Measurements from ENCODE around the gene DNM3.

The DNM3 gene

DNA sequence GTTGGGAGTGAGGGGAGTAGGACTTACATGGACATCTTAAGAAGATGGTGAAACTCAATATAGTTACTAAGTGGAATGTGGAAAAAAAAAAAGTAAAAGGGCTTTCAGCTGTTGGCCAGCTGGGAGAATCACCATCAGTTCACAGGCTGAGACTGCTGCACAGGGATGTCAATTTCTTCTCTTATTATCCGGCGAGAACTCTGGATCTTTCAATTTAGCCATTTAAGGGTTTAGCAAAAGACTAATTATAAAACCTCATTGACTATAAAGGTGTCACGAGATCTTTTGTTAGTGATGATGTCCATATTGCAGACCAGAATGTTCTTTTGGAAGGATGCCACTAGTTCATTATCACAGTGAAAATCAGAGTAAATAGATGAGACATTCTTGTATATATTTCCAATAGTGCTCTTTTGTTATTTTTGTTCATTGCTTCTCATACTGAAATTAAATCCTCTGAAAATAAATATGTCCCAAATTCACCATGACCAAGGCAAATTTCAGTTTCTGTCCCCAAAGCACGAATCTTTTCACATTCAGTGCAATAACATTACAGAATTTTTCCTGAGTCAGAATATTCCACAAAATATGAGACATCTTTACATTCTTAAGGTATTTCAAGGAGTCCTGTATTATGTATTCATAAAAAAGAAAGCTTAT is 266.1 kb downstream of the DNM3 start:
- no peak overlapping the region for H3K4me3 ChIP-seq (ENCODE audit: low read depth, low read length)
- DNase-seq (ENCODE audit: low read depth): no peak
- TF ChIP-seq POLR2A (IDR thresholded peaks at IDR 0.05; ENCODE audit: extremely low read depth, insufficient read length): no peak
- TF ChIP-seq MYC (IDR thresholded peaks at IDR 0.05; ENCODE audit: low read depth, low read length): no peak
- TF ChIP-seq, protein P1, sequence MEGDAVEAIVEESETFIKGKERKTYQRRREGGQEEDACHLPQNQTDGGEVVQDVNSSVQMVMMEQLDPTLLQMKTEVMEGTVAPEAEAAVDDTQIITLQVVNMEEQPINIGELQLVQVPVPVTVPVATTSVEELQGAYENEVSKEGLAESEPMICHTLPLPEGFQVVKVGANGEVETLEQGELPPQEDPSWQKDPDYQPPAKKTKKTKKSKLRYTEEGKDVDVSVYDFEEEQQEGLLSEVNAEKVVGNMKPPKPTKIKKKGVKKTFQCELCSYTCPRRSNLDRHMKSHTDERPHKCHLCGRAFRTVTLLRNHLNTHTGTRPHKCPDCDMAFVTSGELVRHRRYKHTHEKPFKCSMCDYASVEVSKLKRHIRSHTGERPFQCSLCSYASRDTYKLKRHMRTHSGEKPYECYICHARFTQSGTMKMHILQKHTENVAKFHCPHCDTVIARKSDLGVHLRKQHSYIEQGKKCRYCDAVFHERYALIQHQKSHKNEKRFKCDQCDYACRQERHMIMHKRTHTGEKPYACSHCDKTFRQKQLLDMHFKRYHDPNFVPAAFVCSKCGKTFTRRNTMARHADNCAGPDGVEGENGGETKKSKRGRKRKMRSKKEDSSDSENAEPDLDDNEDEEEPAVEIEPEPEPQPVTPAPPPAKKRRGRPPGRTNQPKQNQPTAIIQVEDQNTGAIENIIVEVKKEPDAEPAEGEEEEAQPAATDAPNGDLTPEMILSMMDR (IDR thresholded peaks at IDR 0.05; ENCODE audit: low read depth, low read length): no peak
- no peak for TF ChIP-seq MAX (IDR thresholded peaks at IDR 0.05; ENCODE audit: low read depth, low read length)

DNA sequence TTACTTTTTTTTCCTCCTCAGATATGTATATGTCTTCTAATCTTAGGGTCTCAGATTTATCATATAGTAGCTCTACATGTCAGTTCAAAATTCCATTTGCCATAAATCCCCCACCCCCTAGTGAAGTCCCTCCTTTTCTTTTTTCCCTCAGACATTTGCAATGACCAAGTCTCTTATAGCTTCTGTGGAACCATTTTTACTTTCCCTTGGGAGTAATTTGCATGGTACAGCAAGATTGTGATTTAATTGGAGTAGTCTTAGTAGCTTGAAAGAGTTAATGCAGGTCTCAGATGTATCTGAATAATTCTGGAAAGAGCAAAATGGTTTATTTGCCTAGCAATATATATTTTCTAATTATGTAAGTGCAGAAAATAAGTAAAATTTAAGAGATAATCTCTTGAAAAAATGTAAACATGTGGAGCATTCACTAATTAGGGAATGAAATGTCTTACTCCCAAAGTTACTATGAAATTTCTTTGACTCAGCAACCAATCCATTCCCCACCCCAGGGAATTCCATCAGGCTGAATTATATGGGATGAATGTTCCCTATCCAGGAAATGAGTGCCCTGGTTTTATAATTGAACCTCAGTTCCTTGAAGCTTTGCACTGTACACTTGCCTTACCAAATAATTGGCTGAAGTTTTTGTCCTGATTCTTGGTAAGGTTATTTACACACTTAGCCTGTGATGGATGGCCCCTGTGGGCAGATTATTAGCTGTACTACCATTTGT is 267.0 kb downstream of the DNM3 start:
- TF ChIP-seq POLR2A (IDR thresholded peaks at IDR 0.05; ENCODE audit: extremely low read depth, insufficient read length): no peak
- TF ChIP-seq, protein P1 (IDR thresholded peaks at IDR 0.05; ENCODE audit: low read depth, low read length): no peak
- no peak for TF ChIP-seq MAX (IDR thresholded peaks at IDR 0.05; ENCODE audit: low read depth, low read length)
- TF ChIP-seq MYC (IDR thresholded peaks at IDR 0.05; ENCODE audit: low read depth, low read length): no peak
- no peak for DNase-seq (ENCODE audit: low read depth)
- no peak overlapping the region for H3K4me3 ChIP-seq (ENCODE audit: low read depth, low read length)

DNA sequence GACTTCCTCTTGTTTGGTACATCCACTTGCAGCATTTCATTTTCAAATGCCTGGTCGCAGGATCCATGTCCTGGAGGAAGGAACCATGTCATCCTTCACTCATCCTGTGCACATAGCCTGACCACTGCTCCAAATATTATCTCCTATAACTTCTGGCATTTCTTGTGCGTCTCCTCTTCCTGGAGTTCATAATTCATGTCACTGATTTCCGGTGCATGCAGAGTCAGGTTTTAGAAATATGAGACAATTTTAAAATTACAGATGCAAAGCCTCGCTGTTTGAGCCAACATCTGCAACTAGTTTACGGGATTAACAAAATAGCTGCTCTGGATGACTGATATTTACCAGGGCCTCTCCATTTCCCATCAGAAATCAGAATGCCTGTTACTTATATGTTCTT is 268.1 kb downstream of the DNM3 start:
- TF ChIP-seq POLR2A (IDR thresholded peaks at IDR 0.05; ENCODE audit: extremely low read depth, insufficient read length) (no peak), MYC (IDR thresholded peaks at IDR 0.05; ENCODE audit: low read depth, low read length) (no peak)
- TF ChIP-seq, protein P1 (IDR thresholded peaks at IDR 0.05; ENCODE audit: low read depth, low read length): no peak
- DNase-seq (ENCODE audit: low read depth): no peak
- H3K4me3 ChIP-seq (ENCODE audit: low read depth, low read length): no peak overlapping the region

- peak; percentile 2 for DNase-seq (ENCODE audit: low read depth)
- no peak overlapping the region for H3K4me3 ChIP-seq (ENCODE audit: low read depth, low read length)
- TF ChIP-seq MYC (IDR thresholded peaks at IDR 0.05; ENCODE audit: low read depth, low read length): no peak
- TF ChIP-seq, protein P1 (IDR thresholded peaks at IDR 0.05; ENCODE audit: low read depth, low read length): no peak
- no peak for TF ChIP-seq MAX (IDR thresholded peaks at IDR 0.05; ENCODE audit: low read depth, low read length)
- TF ChIP-seq POLR2A (IDR thresholded peaks at IDR 0.05; ENCODE audit: extremely low read depth, insufficient read length): no peak
These were observed 271.3 kb downstream of the DNM3 start for GRCh38 chr1:172112576-172112975.

DNA sequence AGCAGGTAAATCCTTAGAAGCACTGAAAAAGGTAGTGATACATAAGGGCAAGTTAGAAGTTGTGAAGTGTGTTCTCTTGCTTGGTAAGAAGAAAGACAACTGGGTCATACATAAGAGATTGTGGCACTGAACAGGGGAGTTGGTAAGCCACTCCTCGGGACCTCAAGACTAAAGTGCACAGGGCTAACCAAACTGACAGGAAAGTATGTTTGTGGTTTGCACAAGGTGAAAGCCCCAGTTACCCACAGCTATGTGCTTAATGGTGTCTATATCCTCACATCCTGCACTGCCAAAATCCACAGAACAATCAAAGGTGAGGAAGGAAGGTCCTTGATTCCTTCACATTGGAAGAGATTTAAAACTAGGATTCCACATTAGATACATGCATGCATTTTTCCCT is 276.5 kb downstream of the DNM3 start:
- no peak for DNase-seq (ENCODE audit: low read depth)
- TF ChIP-seq MYC (IDR thresholded peaks at IDR 0.05; ENCODE audit: low read depth, low read length) (no peak), POLR2A (IDR thresholded peaks at IDR 0.05; ENCODE audit: extremely low read depth, insufficient read length) (no peak), MAX (IDR thresholded peaks at IDR 0.05; ENCODE audit: low read depth, low read length) (no peak)
- TF ChIP-seq, protein P1 (IDR thresholded peaks at IDR 0.05; ENCODE audit: low read depth, low read length): no peak
- H3K4me3 ChIP-seq (ENCODE audit: low read depth, low read length): no peak overlapping the region
